Measurements from ENCODE around the gene MORC4. TPM values are rescaled to one million over a fixed set of nuclear protein-coding genes. Genes with fewer than 3 reads are reported as not detected.
A peak's percentile ranks its signal among the peaks of the same experiment; 100 is the strongest.

Gene MORC4
- total RNA-seq, 1 experiment from 2014 or later, result 24.8 TPM

DNA sequence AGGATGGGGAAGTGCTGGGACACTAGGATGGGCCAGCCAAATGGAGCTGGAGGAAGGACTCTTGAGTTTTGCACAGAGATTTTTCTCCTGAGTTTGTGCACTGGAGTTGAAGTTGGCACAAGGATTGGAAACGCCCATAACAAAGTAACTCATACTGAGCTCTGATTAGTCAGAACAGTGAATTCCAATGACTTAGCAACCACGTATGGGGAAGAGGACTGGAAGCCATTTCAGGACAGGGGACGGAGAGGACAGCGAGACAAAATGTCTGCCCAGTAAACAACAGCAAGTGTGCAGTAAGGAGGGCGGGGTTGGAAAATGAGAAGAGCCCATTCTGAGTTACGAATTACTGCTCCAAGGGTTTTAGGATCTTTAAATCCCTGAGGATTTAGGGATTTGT lies 102.8 kb downstream of the MORC4 start:
- ChIA-PET CTCF (interaction anchor here (1.0 to 3.8 kb wide), 2 partner anchors 61 to 63 kb away, joined by 3 to 51 read pairs; no protein-coding TSS in a partner anchor), POLR2A (ENCODE audit: unreplicated experiment) (no interaction called here)
- Histone ChIP-seq H3K9me2 (replicated peaks; ENCODE audit: low read length) (no peaks in the 10 kb centered on the region), H3K27ac (ENCODE audit: low read length) (peak overlapping the region; percentile 46), H3K36me3 (ENCODE audit: low read depth, low read length) (no peaks in the 10 kb centered on the region), H3K27me3 (ENCODE audit: low read length) (no peaks in the 10 kb centered on the region), H3K4me3 (ENCODE audit: low read length) (no peak overlapping the region), H3F3A (ENCODE audit: low read length, unreplicated experiment) (peaks cover 6% of the 10 kb centered on the region), H4K20me1 (ENCODE audit: low read length) (no peaks in the 10 kb centered on the region), H3K4me2 (ENCODE audit: low read length) (no peak overlapping the region), H3K79me2 (ENCODE audit: low read length) (no peaks in the 10 kb centered on the region), H2AFZ (ENCODE audit: low read length) (peak overlapping the region; percentile 68), H3K9ac (ENCODE audit: low read length) (0 out of 2 replicates have a peak overlapping the region, but pooled peaks have one; percentile 17), H3K4me1 (ENCODE audit: insufficient read depth, low read length) (peaks cover 45% of the 10 kb centered on the region), H3K9me3 (ENCODE audit: low read length) (no peaks in the 10 kb centered on the region)
- TF ChIP-seq EZH2 (IDR thresholded peaks at IDR 0.05; ENCODE audit: low read length, unreplicated experiment) (no peak), EZH2phosphoT487 (IDR thresholded peaks at IDR 0.05; ENCODE audit: borderline replicate concordance, low read length) (no peak)
- TF ChIP-seq, protein P1, sequence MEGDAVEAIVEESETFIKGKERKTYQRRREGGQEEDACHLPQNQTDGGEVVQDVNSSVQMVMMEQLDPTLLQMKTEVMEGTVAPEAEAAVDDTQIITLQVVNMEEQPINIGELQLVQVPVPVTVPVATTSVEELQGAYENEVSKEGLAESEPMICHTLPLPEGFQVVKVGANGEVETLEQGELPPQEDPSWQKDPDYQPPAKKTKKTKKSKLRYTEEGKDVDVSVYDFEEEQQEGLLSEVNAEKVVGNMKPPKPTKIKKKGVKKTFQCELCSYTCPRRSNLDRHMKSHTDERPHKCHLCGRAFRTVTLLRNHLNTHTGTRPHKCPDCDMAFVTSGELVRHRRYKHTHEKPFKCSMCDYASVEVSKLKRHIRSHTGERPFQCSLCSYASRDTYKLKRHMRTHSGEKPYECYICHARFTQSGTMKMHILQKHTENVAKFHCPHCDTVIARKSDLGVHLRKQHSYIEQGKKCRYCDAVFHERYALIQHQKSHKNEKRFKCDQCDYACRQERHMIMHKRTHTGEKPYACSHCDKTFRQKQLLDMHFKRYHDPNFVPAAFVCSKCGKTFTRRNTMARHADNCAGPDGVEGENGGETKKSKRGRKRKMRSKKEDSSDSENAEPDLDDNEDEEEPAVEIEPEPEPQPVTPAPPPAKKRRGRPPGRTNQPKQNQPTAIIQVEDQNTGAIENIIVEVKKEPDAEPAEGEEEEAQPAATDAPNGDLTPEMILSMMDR (conservative IDR thresholded peaks at IDR 0.05; ENCODE audit: low read depth, low read length), result no peak
- intact Hi-C loops (cut with micrococcal nuclease), result loop anchor here (10.0 kb wide), 1 partner anchor 998 kb away; no protein-coding TSS in a partner anchor
- no TSS peak for BruUV-seq (replicated peaks)
- DNase-seq (peak; percentile 51), ATAC-seq (no peak)

GRCh38 chrX:106894978-106895452 lies 105.0 kb downstream of the MORC4 start:
- Histone ChIP-seq H3K9ac (ENCODE audit: low read length) (peak overlapping the region; percentile 62), H3K79me2 (ENCODE audit: low read length) (no peaks in the 10 kb centered on the region), H3K27me3 (ENCODE audit: low read length) (no peaks in the 10 kb centered on the region), H3K27ac (ENCODE audit: low read length) (peak overlapping the region; percentile 90), H3K9me3 (ENCODE audit: low read length) (no peaks in the 10 kb centered on the region), H3K4me1 (ENCODE audit: insufficient read depth, low read length) (peaks cover 54% of the 10 kb centered on the region), H3K36me3 (ENCODE audit: low read depth, low read length) (no peaks in the 10 kb centered on the region), H3F3A (ENCODE audit: low read length, unreplicated experiment) (peaks cover 6% of the 10 kb centered on the region), H3K4me2 (ENCODE audit: low read length) (peak overlapping the region; percentile 77), H4K20me1 (ENCODE audit: low read length) (no peaks in the 10 kb centered on the region), H2AFZ (ENCODE audit: low read length) (peak overlapping the region; percentile 65), H3K9me2 (replicated peaks; ENCODE audit: low read length) (no peaks in the 10 kb centered on the region), H3K4me3 (ENCODE audit: low read length) (peak overlapping the region; percentile 47; the same call in 1 of the 2 replicates)
- POLR2A ChIA-PET (ENCODE audit: unreplicated experiment), result no interaction called here
- TF ChIP-seq, protein P1 (conservative IDR thresholded peaks at IDR 0.05; ENCODE audit: low read depth, low read length), result no peak
- TF ChIP-seq EZH2phosphoT487 (IDR thresholded peaks at IDR 0.05; ENCODE audit: borderline replicate concordance, low read length), result no peak
- no peak for TF ChIP-seq EZH2 (IDR thresholded peaks at IDR 0.05; ENCODE audit: low read length, unreplicated experiment)
- CTCF ChIA-PET, result interaction anchor here (0.6 to 2.3 kb wide), 2 partner anchors 21 to 65 kb away, joined by 3 to 43 read pairs; no protein-coding TSS in a partner anchor
- ATAC-seq (peak; percentile 75), DNase-seq (peak; percentile 91)
- BruUV-seq (replicated peaks), result no TSS peak
- intact Hi-C loops (cut with micrococcal nuclease), result loop anchor here (1.0 to 10.0 kb wide), 5 partner anchors 20 to 1000 kb away; partner anchors contain the start of gene MORC4

- intact Hi-C loops (cut with micrococcal nuclease), result loop anchor here (1.0 to 10.0 kb wide), 3 partner anchors 20 to 1000 kb away; no protein-coding TSS in a partner anchor
- Histone ChIP-seq H2AFZ (ENCODE audit: low read length) (peak overlapping the region; percentile 65), H3F3A (ENCODE audit: low read length, unreplicated experiment) (peaks cover 6% of the 10 kb centered on the region), H3K4me3 (ENCODE audit: low read length) (peak overlapping the region; percentile 47; the same call in 1 of the 2 replicates), H3K27ac (ENCODE audit: low read length) (peak overlapping the region; percentile 90), H3K4me1 (ENCODE audit: insufficient read depth, low read length) (peaks cover 51% of the 10 kb centered on the region), H3K36me3 (ENCODE audit: low read depth, low read length) (no peaks in the 10 kb centered on the region), H3K4me2 (ENCODE audit: low read length) (peak overlapping the region; percentile 77), H3K9me2 (replicated peaks; ENCODE audit: low read length) (no peaks in the 10 kb centered on the region), H4K20me1 (ENCODE audit: low read length) (no peaks in the 10 kb centered on the region), H3K9me3 (ENCODE audit: low read length) (no peaks in the 10 kb centered on the region), H3K9ac (ENCODE audit: low read length) (peak overlapping the region; percentile 62), H3K79me2 (ENCODE audit: low read length) (no peaks in the 10 kb centered on the region), H3K27me3 (ENCODE audit: low read length) (no peaks in the 10 kb centered on the region)
- TF ChIP-seq, protein P1 (conservative IDR thresholded peaks at IDR 0.05; ENCODE audit: low read depth, low read length), result peak; percentile 88
- TF ChIP-seq EZH2 (IDR thresholded peaks at IDR 0.05; ENCODE audit: low read length, unreplicated experiment), result no peak
- ATAC-seq (peak; percentile 65), DNase-seq (peak; percentile 82)
- CTCF ChIA-PET, result interaction anchor here (0.5 to 2.3 kb wide), 5 partner anchors 20 to 744 kb away, joined by 3 to 43 read pairs (median 3); no protein-coding TSS in a partner anchor
- POLR2A ChIA-PET (ENCODE audit: unreplicated experiment), result interaction anchor here (0.6 kb wide), 1 partner anchor 735 kb away, joined by 4 read pairs; no protein-coding TSS in a partner anchor
- no TSS peak for BruUV-seq (replicated peaks)
Measured at GRCh38 chrX:106894392-106894909, 105.6 kb downstream of the MORC4 start.
